ENCODE results near the gene CD48. TPM values are rescaled to one million over a fixed set of nuclear protein-coding genes. Genes with fewer than 3 reads are reported as not detected.
"Not testable (repeated sequence)": the region's sequence is repeated elsewhere in the genome, so short reads cannot be mapped to it uniquely, and the experiment has no call there.

CD48 gene
- total RNA-seq, 4 donors from 2014 or later = 1.1 to 14.6 (median 2.6) TPM

GRCh38 chr1:160720356-160721085 lies 8.9 kb upstream of the CD48 start:
- Histone ChIP-seq H3K27me3 (peaks cover 0 to 6% (median 0%) of the 10 kb centered on the region in 4 donors), H3K4me1 (no peaks in the 10 kb centered on the region), H3K36me3 (no peaks in the 10 kb centered on the region), H3K9me3 (no peaks in the 10 kb centered on the region), H3K27ac (replicated peaks in 1 of 4) (no peak overlapping the region), H3K4me3 (no peak overlapping the region)
- 81% methylated on average over 3 of the region's 3 CpGs for WGBS
- TF ChIP-seq, protein P1, sequence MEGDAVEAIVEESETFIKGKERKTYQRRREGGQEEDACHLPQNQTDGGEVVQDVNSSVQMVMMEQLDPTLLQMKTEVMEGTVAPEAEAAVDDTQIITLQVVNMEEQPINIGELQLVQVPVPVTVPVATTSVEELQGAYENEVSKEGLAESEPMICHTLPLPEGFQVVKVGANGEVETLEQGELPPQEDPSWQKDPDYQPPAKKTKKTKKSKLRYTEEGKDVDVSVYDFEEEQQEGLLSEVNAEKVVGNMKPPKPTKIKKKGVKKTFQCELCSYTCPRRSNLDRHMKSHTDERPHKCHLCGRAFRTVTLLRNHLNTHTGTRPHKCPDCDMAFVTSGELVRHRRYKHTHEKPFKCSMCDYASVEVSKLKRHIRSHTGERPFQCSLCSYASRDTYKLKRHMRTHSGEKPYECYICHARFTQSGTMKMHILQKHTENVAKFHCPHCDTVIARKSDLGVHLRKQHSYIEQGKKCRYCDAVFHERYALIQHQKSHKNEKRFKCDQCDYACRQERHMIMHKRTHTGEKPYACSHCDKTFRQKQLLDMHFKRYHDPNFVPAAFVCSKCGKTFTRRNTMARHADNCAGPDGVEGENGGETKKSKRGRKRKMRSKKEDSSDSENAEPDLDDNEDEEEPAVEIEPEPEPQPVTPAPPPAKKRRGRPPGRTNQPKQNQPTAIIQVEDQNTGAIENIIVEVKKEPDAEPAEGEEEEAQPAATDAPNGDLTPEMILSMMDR (IDR thresholded peaks at IDR 0.05) = no peak
- intact Hi-C loops (cut with DNase I) = no loop called here
- DNase-seq (ENCODE audit: extremely low spot score) = no peak

DNA sequence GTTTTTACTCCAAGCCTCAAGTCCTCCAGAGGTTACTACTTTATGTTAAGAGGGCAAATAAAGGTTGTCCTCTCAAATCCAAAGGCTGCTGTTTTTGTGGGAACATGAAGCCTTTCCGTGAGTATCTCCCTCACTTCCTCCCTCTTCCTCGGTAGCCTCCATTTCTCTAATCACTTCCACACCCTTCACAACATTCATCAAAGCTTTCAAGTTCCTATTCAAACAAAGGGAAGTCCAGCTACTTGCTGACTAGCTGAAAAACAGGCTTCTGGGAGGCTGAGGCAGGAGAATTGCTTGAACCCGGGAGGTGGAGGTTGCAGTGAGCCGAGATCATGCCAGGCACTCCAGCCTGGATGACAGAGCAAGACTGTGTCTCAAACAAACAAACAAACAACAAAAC lies 6.6 kb upstream of the CD48 start:
- TF ChIP-seq, protein P1 (IDR thresholded peaks at IDR 0.05) = no peak
- TF ChIP-seq POLR2A (IDR thresholded peaks at IDR 0.05; ENCODE audit: low read depth) (no peak), EP300 (IDR thresholded peaks at IDR 0.05) (no peak), POLR2AphosphoS5 (IDR thresholded peaks at IDR 0.05) (no peak)
- no peak for DNase-seq (ENCODE audit: extremely low spot score)
- H3K27ac ChIP-seq (replicated peaks in 1 of 4) = no peak overlapping the region
- no peak overlapping the region for H3K4me3 ChIP-seq
- H3K9me3 ChIP-seq = no peaks in the 10 kb centered on the region
- intact Hi-C loops (cut with DNase I) = no loop called here
- WGBS = 67% methylated on average over 4 of the region's 4 CpGs
- no peaks in the 10 kb centered on the region for H3K36me3 ChIP-seq
- peaks cover 0 to 6% (median 0%) of the 10 kb centered on the region in 4 donors for H3K27me3 ChIP-seq
- H3K4me1 ChIP-seq = no peaks in the 10 kb centered on the region

DNA sequence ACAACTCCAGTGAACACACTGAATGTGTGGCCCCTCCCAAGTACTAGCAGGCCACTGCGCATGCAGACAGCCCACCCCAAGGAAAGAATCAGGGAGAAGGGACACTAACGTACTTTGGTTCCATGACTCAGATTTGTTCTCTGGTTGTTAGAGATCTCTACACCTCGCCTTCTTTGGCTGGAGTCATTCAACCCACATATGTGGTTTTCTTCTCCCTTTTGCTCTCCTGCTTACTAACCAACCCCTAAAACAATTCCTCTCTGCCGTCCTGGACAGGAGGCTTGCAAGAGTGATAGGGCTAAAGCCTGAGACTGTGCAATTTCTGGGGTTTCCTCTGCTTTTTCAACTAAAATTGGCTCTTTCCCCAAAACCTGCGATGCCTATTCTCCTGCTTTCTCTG lies 5.7 kb upstream of the CD48 start:
- H3K4me3 ChIP-seq = no peak overlapping the region
- peaks cover 0 to 6% (median 0%) of the 10 kb centered on the region in 4 donors for H3K27me3 ChIP-seq
- H3K4me1 ChIP-seq = no peaks in the 10 kb centered on the region
- no peak for DNase-seq (ENCODE audit: extremely low spot score)
- no peaks in the 10 kb centered on the region for H3K36me3 ChIP-seq
- no peaks in the 10 kb centered on the region for H3K9me3 ChIP-seq
- 77% methylated on average over 5 of the region's 5 CpGs for WGBS
- no peak overlapping the region for H3K27ac ChIP-seq (replicated peaks in 1 of 4)
- TF ChIP-seq POLR2AphosphoS5 (IDR thresholded peaks at IDR 0.05) = no peak
- no peak for TF ChIP-seq POLR2A (IDR thresholded peaks at IDR 0.05; ENCODE audit: low read depth)
- TF ChIP-seq, protein P1 (IDR thresholded peaks at IDR 0.05) = no peak
- no peak for TF ChIP-seq EP300 (IDR thresholded peaks at IDR 0.05)
- intact Hi-C loops (cut with DNase I) = no loop called here

- no peaks in the 10 kb centered on the region for H3K4me1 ChIP-seq
- H3K4me3 ChIP-seq = no peak overlapping the region
- no peak overlapping the region for H3K27ac ChIP-seq (replicated peaks in 1 of 4)
- no peaks in the 10 kb centered on the region for H3K9me3 ChIP-seq
- intact Hi-C loops (cut with DNase I) = no loop called here
- peaks cover 0 to 6% (median 0%) of the 10 kb centered on the region in 4 donors for H3K27me3 ChIP-seq
- TF ChIP-seq POLR2AphosphoS5 (IDR thresholded peaks at IDR 0.05) = no peak
- TF ChIP-seq, protein P1 (IDR thresholded peaks at IDR 0.05) = no peak
- TF ChIP-seq POLR2A (IDR thresholded peaks at IDR 0.05; ENCODE audit: low read depth) = no peak
- TF ChIP-seq EP300 (IDR thresholded peaks at IDR 0.05) = no peak
- no peaks in the 10 kb centered on the region for H3K36me3 ChIP-seq
- 83% methylated on average over 1 of the region's 1 CpG for WGBS
- DNase-seq (ENCODE audit: extremely low spot score) = no peak
Observed at GRCh38 chr1:160716013-160716412, 4.4 kb upstream of the CD48 start.

- intact Hi-C loops (cut with DNase I); H3K4me3 ChIP-seq; DNase-seq (ENCODE audit: extremely low spot score); H3K27ac ChIP-seq (replicated peaks in 1 of 4); H3K27me3 ChIP-seq; H3K9me3 ChIP-seq; H3K4me1 ChIP-seq; H3K36me3 ChIP-seq: not testable (repeated sequence)
- 64% methylated on average over 3 of the region's 5 CpGs for WGBS
Observed at GRCh38 chr1:160714034-160714648, 2.5 kb upstream of the CD48 start.
